GM20000 (cell line): ENCODE measurements around the gene PPL.

Source experiments
- DNase-seq: peaks from one replicate; pipeline ENCODE4 v3.0.0; 2012; ENCODE audit warnings: low spot score
- TF ChIP-seq, protein P1 (sequence below): IDR thresholded peaks from 2 replicates; pipeline ENCODE4 v1.5.1; 2012; ENCODE audit warnings: mild to moderate bottlenecking, control low read depth; ENCODE audit errors: extremely low read depth, missing control alignments

The PPL gene

DNA sequence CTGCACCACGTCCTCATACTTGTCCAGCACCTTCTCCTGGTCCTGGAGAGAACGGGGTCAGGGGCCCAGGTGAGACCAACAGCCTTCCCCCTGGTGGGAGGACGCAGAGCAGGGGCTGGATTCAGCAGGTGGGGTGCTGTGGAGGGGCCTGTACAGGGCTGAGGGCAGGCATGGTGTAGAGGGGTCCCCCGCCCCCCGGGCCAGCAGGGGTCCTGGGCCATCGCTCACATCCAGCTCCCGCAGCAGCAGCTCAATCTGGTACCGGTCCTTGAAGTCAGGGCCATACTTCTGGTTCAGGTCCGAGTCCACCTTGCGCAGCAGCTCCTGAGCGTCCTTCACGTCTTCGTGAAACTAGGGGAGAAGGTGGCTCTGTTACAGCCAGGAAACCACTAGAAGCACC, 41.6 kb downstream of the PPL start:
- TF ChIP-seq, protein P1, sequence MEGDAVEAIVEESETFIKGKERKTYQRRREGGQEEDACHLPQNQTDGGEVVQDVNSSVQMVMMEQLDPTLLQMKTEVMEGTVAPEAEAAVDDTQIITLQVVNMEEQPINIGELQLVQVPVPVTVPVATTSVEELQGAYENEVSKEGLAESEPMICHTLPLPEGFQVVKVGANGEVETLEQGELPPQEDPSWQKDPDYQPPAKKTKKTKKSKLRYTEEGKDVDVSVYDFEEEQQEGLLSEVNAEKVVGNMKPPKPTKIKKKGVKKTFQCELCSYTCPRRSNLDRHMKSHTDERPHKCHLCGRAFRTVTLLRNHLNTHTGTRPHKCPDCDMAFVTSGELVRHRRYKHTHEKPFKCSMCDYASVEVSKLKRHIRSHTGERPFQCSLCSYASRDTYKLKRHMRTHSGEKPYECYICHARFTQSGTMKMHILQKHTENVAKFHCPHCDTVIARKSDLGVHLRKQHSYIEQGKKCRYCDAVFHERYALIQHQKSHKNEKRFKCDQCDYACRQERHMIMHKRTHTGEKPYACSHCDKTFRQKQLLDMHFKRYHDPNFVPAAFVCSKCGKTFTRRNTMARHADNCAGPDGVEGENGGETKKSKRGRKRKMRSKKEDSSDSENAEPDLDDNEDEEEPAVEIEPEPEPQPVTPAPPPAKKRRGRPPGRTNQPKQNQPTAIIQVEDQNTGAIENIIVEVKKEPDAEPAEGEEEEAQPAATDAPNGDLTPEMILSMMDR, result no peak
- DNase-seq, result no peak

DNA sequence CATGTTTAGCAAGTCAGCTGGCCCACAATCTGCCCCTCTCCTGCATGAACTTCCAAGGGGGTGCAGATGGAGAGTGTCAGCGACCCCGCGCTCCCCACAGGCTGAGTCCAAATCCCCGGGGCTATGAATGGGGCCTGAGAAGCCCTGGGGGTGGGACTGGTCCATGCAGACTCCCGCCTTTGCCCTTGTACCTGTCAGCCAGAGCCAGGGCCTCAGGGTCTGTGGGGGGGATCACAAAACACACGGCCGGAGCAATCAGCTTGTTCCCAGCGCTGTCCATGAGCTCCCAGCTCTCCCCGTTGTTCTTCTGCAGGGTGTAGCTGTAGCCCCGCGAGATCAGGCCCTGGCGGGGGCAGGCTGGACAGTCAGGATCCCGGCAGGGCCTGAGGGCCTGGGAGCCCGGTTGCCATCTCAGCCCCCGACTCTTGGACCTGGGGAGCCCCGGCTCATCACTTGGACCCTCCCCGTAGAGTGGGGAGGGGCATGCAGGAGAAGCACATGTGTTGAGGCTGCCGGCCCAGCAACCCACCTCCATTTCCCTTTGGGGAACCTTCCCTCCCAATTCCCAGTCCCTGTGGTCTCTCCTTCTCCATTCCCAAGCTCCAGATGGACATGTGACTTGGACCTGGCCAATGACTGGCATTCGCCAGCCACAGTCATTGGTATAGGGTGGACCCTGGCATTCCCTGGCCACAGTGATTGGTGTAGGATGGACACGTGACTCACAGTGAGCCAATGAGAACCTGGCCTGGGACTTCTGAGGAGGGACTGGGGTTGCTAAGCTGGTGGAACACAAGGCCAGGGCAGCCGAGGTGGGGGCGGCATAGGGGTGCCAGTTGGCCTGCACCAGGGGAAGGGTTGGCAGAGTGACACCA, 42.4 kb downstream of the PPL start:
- TF ChIP-seq, protein P1, result no peak
- no peak for DNase-seq

DNA sequence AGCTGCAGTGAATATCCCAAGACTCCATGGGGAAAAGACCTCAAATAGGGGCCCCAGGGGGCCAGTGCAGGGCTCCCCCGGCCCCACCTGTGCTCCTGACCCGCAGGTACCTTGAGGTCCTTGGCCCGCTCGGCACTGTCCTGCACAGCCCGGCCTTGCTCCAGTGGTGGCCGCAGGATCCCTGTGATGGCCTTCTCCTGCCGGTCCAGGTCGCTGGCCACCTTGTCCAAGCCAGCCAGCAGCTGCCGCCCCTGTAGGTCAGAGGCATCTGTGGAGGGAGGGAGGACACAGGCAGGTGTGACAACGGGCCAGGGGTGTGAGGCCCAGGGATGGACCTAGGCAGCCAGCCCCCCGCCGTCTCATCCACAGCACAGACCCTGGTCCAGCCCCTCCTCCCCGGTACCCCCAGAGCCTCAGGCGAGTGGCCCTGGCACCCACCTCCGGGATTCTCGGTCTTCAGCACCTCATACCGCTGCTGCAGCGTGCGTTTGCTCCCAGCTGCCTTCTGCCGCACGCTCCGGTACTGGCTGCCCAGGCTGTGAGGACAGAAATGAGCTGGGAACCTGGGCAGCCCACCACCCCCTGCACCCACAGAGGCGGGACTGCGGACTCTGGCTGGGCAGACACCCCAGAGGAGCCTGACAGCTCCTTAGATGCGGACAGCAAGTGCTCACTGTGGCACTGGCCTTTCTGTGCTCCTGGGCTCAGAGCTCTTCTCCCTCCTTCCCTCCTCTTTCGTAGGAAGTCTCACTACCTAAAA, 43.7 kb downstream of the PPL start:
- TF ChIP-seq, protein P1, result no peak
- no peak for DNase-seq

DNA sequence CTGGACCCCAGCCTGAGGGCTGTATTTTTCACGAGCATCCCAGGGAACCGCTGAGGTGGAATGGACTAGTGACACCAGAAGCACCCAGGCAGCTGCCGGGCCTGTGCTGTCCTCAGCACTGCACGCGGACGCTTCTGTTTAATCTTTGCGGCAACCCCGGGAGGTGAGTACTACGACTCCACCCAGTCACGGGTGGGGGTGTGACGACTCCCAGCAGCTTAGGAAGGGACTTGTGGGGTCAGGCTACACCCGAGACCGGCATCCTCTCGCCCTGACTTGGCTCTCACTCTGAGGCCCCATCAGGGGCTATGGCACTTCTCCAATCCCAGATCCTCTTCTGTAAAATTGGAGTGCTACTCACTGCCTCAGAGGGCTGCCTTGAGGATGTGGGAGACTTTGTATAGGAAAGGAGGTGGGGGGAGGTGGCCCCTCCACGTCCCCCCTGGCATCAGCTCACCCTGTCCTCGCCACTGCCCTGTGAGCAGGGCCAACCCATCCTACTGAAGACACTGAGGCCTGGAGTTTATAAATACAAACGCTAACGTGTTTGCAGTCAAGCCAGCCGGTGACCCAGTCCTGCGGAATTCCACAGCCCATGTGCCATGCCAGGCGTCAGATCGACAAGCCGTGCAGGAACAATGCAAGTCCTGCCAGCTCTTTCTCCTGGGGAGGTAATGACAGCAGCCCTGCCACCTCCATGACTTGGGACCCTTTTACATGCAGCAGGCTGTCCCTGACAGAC, 44.4 kb downstream of the PPL start:
- no peak for DNase-seq

DNA sequence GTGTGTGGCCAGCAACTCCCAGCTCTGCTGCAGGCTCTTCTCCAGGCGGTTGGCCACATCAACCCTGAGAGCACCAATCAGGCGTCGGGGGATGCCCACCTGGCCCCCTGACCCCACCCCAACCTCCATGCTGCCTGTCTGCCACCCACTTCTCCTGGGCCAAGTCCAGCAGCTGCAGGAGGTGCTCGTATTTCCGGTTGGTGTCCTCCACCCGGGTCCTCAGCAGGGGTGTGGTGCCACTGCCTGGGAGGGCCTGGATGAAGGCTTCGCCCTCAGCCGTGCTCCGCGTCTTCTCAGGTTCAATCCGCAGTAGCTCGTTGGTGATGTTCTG, 45.1 kb downstream of the PPL start:
- no peak for DNase-seq
- TF ChIP-seq, protein P1, result no peak

More for the DNA sequence above, 44.4 kb downstream of the PPL start:
- TF ChIP-seq, protein P1, result no peak

DNA sequence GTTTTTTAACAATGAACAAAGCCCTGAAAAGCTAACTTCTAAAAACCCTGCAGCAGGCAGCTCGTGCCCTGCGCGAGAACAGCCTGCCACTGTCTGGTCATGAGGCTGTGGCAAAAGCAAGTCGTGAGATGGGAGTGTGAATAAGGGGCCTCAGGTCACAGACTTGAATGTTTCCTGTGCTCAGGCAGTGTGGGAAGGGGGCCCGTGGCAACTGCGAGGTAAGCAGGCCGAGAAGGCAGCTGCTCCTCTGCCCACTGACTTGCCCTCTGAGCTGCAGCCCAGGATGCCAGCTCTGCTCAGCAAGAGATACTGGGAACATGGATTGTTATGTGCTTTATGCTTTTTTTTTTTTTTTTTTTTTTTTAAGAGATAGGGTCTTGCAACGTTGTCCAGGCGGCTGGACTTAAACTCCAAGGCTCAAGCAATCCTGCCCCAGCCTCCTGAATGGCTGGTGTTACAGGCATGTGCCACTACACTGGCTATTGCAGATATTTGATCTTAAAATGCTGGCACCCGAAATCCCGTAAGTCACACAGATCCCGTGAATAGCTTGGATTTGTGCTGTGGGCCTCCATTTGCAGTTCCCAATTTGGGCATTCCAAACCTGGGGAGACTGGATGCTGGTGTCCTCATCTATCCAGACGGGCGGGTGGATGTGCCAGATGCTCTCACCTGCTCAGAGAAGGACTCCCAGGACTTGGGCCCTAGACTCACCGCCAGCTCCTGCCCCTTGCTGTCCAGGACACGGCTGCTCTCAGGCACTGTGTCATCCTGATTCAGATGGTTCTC, 45.7 kb downstream of the PPL start:
- DNase-seq, result no peak
- TF ChIP-seq, protein P1, result no peak
